OCI-LY3 (cell line): Measurements from ENCODE around the gene FAM174A.

ENCODE experiments used
- H2AFZ ChIP-seq: fragments of 200-600, 300-600 bp; shearing (Covaris generic); 2 replicates; pipeline ENCODE4 v1.6.0; 2014; ENCODE audit warnings: antibody characterized with exemption, low read depth, low read length
- H3K27ac ChIP-seq: fragments of 200-600, 300-600 bp; sonication (generic); 2 replicates; pipeline ENCODE4 v1.5.1; 2014; ENCODE audit warnings: mild to moderate bottlenecking, low read length, moderate library complexity, mixed read lengths
- H3K27me3 ChIP-seq: fragments of 200-600, 300-600 bp; sonication (generic); 2 replicates; pipeline ENCODE4 v1.6.1; 2014; ENCODE audit warnings: low read depth, low read length, mixed read lengths
- H3K36me3 ChIP-seq: fragments of 200-600, 300-600 bp; sonication (generic); replicated peaks from 2 replicates; pipeline ENCODE3; 2014; ENCODE audit warnings: low read depth, low read length, mixed read lengths
- H3K4me1 ChIP-seq: fragments of 300-600, 200-600 bp; sonication (generic); 2 replicates; pipeline ENCODE4 v1.6.1; 2014; ENCODE audit warnings: low read length, mixed read lengths
- H3K4me2 ChIP-seq: fragments of 200-600, 300-600 bp; sonication (generic); 2 replicates; pipeline ENCODE4 v1.6.1; 2014; ENCODE audit warnings: low read length, mixed read lengths
- H3K4me3 ChIP-seq: fragments of 300-600, 200-600 bp; sonication (generic); 2 replicates; pipeline ENCODE4 v1.5.1; 2014; ENCODE audit warnings: antibody characterized with exemption, mild to moderate bottlenecking, low read length, moderate library complexity
- H3K79me2 ChIP-seq: fragments of 300-600, 200-600 bp; shearing (Covaris generic); 2 replicates; pipeline ENCODE4 v1.6.1; 2014; ENCODE audit warnings: mild to moderate bottlenecking, low read length, mixed read lengths
- H3K9ac ChIP-seq: fragments of 300-600, 200-600 bp; shearing (Covaris generic); 2 replicates; pipeline ENCODE4 v1.6.0; 2014; ENCODE audit warnings: mild to moderate bottlenecking, low read length, moderate library complexity
- H3K9me3 ChIP-seq: fragments of 200-600, 300-600 bp; shearing (Covaris generic); 2 replicates; pipeline ENCODE4 v1.6.1; 2014; ENCODE audit warnings: low read length, mixed read lengths; ENCODE audit not compliant: insufficient read depth
- H4K20me1 ChIP-seq: fragments of 200-600, 300-600 bp; sonication (generic); 2 replicates; pipeline ENCODE4 v1.6.1; 2016; ENCODE audit warnings: low read length, mixed read lengths; ENCODE audit not compliant: insufficient read depth
- EZH2phosphoT487 ChIP-seq: fragments of 200-600 bp; shearing (Covaris generic); IDR thresholded peaks from 2 replicates; pipeline ENCODE4 v1.6.1; 2018; ENCODE audit warnings: antibody characterized with exemption, mixed run types, low read depth
- TF ChIP-seq, protein P1 (sequence below): fragments of 200-600, 300-600 bp; sonication (generic); IDR thresholded peaks from 2 replicates; pipeline ENCODE4 v1.5.1; 2014; ENCODE audit warnings: antibody characterized with exemption, low read length, low read depth

Gene FAM174A

GRCh38 chr5:100505984-100506670 lies 29.0 kb upstream of the FAM174A start:
- Histone ChIP-seq H2AFZ (no peak overlapping the region), H3K27ac (no peak overlapping the region), H3K27me3 (no peaks in the 10 kb centered on the region), H3K4me1 (no peaks in the 10 kb centered on the region), H3K36me3 (no peaks in the 10 kb centered on the region), H4K20me1 (no peaks in the 10 kb centered on the region), H3K4me3 (no peak overlapping the region), H3K9me3 (no peaks in the 10 kb centered on the region), H3K9ac (no peak overlapping the region), H3K79me2 (no peaks in the 10 kb centered on the region), H3K4me2 (no peak overlapping the region)
- no peak for TF ChIP-seq EZH2phosphoT487
- TF ChIP-seq, protein P1, sequence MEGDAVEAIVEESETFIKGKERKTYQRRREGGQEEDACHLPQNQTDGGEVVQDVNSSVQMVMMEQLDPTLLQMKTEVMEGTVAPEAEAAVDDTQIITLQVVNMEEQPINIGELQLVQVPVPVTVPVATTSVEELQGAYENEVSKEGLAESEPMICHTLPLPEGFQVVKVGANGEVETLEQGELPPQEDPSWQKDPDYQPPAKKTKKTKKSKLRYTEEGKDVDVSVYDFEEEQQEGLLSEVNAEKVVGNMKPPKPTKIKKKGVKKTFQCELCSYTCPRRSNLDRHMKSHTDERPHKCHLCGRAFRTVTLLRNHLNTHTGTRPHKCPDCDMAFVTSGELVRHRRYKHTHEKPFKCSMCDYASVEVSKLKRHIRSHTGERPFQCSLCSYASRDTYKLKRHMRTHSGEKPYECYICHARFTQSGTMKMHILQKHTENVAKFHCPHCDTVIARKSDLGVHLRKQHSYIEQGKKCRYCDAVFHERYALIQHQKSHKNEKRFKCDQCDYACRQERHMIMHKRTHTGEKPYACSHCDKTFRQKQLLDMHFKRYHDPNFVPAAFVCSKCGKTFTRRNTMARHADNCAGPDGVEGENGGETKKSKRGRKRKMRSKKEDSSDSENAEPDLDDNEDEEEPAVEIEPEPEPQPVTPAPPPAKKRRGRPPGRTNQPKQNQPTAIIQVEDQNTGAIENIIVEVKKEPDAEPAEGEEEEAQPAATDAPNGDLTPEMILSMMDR = no peak

DNA sequence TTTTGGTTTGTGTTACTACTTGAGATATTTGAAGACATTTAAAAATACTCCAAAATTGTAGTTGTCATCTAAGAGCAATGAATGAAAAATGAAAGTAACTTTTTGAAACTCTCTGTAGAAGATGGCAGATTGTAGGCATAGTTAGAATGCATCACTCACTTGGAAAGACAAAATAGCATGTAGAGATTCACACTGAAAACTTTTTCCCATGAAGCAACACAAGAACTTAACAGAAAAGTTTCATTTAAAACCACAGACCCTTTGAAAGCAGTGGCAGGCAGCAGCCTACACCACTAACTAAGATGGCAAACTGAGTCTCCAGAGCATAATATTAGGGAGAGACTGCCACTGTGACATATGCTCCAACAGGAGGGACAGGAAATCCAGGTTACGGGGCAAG lies 18.9 kb upstream of the FAM174A start:
- Histone ChIP-seq H3K9me3 (peaks cover 11% of the 10 kb centered on the region; the same call in 1 of the 2 replicates), H4K20me1 (no peaks in the 10 kb centered on the region), H3K36me3 (no peaks in the 10 kb centered on the region), H3K4me3 (no peak overlapping the region), H3K4me2 (no peak overlapping the region), H3K4me1 (no peaks in the 10 kb centered on the region), H3K79me2 (no peaks in the 10 kb centered on the region), H3K27me3 (no peaks in the 10 kb centered on the region), H3K9ac (no peak overlapping the region), H2AFZ (no peak overlapping the region), H3K27ac (no peak overlapping the region)
- no peak for TF ChIP-seq EZH2phosphoT487
- TF ChIP-seq, protein P1 = no peak

- H3K9me3 ChIP-seq = peaks cover 11% of the 10 kb centered on the region; the same call in 1 of the 2 replicates
- no peak overlapping the region for H3K4me3 ChIP-seq
- H3K9ac ChIP-seq = no peak overlapping the region
- H3K4me2 ChIP-seq = no peak overlapping the region
- no peaks in the 10 kb centered on the region for H3K36me3 ChIP-seq
- H3K27me3 ChIP-seq = no peaks in the 10 kb centered on the region
- no peaks in the 10 kb centered on the region for H3K4me1 ChIP-seq
- no peaks in the 10 kb centered on the region for H4K20me1 ChIP-seq
- H3K79me2 ChIP-seq = no peaks in the 10 kb centered on the region
- no peak overlapping the region for H2AFZ ChIP-seq
- no peak overlapping the region for H3K27ac ChIP-seq
- no peak for TF ChIP-seq EZH2phosphoT487
- TF ChIP-seq, protein P1 = no peak
These were observed 17.7 kb upstream of the FAM174A start for GRCh38 chr5:100517301-100517974.

- H3K4me3 ChIP-seq = no peak overlapping the region
- no peaks in the 10 kb centered on the region for H4K20me1 ChIP-seq
- no peaks in the 10 kb centered on the region for H3K4me1 ChIP-seq
- no peaks in the 10 kb centered on the region for H3K79me2 ChIP-seq
- H3K9ac ChIP-seq = no peak overlapping the region
- no peak overlapping the region for H2AFZ ChIP-seq
- H3K4me2 ChIP-seq = no peak overlapping the region
- H3K36me3 ChIP-seq = no peaks in the 10 kb centered on the region
- no peaks in the 10 kb centered on the region for H3K27me3 ChIP-seq
- no peak overlapping the region for H3K27ac ChIP-seq
- peaks cover 11% of the 10 kb centered on the region; the same call in 1 of the 2 replicates for H3K9me3 ChIP-seq
- no peak for TF ChIP-seq EZH2phosphoT487
- TF ChIP-seq, protein P1 = no peak
These were observed 16.8 kb upstream of the FAM174A start for GRCh38 chr5:100518377-100518776.
